Chondrocyte (in vitro differentiated cells): ENCODE results near the gene FAXDC2. TPM values are rescaled to one million over a fixed set of nuclear protein-coding genes. Genes with fewer than 3 reads are reported as not detected.

ENCODE experiments used
- DNase-seq: peaks from one replicate; pipeline ENCODE4 v3.0.0; 2021; ENCODE audit warnings: mixed read lengths, low spot score
- H3K27ac Mint-ChIP-seq: one replicate; pipeline ENCODE4 v1.8.0; 2021; ENCODE audit warnings: mild to moderate bottlenecking, moderate library complexity, mixed read lengths; ENCODE audit not compliant: unreplicated experiment
- H3K27me3 Mint-ChIP-seq: 2 replicates; pipeline ENCODE4 v1.8.0; 2021; ENCODE audit warnings: low read depth, mixed read lengths
- H3K36me3 Mint-ChIP-seq: 2 replicates; pipeline ENCODE4 v1.8.0; 2021; ENCODE audit warnings: low read depth, mixed read lengths
- H3K4me1 Mint-ChIP-seq: 2 replicates; pipeline ENCODE4 v1.8.0; 2021; ENCODE audit warnings: low read depth, mild to moderate bottlenecking, mixed read lengths
- H3K4me3 Mint-ChIP-seq: one replicate; pipeline ENCODE4 v1.8.0; 2021; ENCODE audit warnings: mild to moderate bottlenecking, moderate library complexity, mixed read lengths; ENCODE audit not compliant: unreplicated experiment
- H3K9me3 Mint-ChIP-seq: 2 replicates; pipeline ENCODE4 v1.8.0; 2021; ENCODE audit warnings: low read depth, mixed read lengths
- total RNA-seq: library from RNA; stranded (reverse); gene quantifications from 3 replicates; pipeline ENCODE4 v1.2.1, GENCODE V29; 2021
- TF ChIP-seq, protein P1 (sequence below): fragments of 200-600 bp; sonication (generic); IDR thresholded peaks from 2 replicates; pipeline ENCODE4 v1.5.0; 2021; ENCODE audit warnings: antibody characterized with exemption, mild to moderate bottlenecking, moderate library complexity

The FAXDC2 gene
- total RNA-seq, 1 donor from 2014 or later = 2.3 TPM

DNA sequence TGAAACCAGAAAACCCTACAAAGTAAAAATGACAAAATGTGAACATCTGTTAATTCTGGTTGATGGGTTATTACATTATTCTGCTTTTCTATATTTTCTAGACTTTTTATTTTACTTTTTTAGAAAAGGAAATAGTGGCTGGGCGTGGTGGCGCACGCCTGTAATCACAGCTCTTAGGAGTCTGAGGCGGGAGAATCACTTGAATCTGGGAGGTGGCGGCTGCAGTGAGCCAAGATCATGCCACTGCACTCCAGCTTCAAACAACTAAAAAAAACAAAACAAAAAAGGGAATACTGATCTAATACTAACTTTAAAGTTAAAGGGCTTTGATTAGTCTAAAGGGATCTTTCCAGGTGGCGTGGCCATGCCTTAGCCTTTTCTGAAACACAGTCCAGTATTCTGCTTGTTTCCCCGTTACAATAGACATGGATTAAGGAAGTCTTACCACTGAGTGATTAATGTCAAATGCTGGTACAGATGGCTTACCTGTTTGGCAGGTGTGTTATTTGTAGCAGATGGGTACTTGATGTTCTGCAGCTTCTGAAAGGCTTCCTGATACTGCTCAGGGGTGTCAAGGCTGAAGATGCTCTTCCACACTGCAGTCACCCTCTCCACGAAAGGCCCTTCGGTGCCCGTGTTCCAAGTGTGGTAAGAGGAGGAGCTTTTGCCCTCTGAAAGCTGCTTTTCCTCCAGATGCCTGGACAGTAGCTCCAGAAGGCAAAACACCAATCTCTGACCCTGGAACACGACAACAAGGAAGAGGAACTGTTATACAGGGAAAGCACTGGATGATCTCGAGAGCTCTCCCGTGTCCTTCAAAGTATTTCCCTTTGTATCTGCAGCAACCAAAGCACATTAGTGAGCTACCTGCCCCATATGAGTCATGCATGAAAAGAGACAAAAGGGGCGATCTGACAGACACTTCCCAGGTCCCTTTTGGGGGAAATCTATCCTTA lies 45.5 kb upstream of the FAXDC2 start:
- peaks cover 3% of the 10 kb centered on the region for H3K4me1 Mint-ChIP-seq
- TF ChIP-seq, protein P1, sequence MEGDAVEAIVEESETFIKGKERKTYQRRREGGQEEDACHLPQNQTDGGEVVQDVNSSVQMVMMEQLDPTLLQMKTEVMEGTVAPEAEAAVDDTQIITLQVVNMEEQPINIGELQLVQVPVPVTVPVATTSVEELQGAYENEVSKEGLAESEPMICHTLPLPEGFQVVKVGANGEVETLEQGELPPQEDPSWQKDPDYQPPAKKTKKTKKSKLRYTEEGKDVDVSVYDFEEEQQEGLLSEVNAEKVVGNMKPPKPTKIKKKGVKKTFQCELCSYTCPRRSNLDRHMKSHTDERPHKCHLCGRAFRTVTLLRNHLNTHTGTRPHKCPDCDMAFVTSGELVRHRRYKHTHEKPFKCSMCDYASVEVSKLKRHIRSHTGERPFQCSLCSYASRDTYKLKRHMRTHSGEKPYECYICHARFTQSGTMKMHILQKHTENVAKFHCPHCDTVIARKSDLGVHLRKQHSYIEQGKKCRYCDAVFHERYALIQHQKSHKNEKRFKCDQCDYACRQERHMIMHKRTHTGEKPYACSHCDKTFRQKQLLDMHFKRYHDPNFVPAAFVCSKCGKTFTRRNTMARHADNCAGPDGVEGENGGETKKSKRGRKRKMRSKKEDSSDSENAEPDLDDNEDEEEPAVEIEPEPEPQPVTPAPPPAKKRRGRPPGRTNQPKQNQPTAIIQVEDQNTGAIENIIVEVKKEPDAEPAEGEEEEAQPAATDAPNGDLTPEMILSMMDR = no peak
- no peak for DNase-seq
- H3K27ac Mint-ChIP-seq = no peak overlapping the region
- H3K36me3 Mint-ChIP-seq = peaks cover 47% of the 10 kb centered on the region
- H3K4me3 Mint-ChIP-seq = no peak overlapping the region
- H3K9me3 Mint-ChIP-seq = no peaks in the 10 kb centered on the region
- no peaks in the 10 kb centered on the region for H3K27me3 Mint-ChIP-seq

GRCh38 chr5:154893381-154893780 lies 43.0 kb upstream of the FAXDC2 start:
- Mint-ChIP-seq H3K27ac (no peak overlapping the region), H3K9me3 (no peaks in the 10 kb centered on the region), H3K4me3 (no peak overlapping the region), H3K27me3 (no peaks in the 10 kb centered on the region), H3K36me3 (peaks cover 45% of the 10 kb centered on the region), H3K4me1 (no peaks in the 10 kb centered on the region)
- TF ChIP-seq, protein P1 = no peak
- DNase-seq = no peak

DNA sequence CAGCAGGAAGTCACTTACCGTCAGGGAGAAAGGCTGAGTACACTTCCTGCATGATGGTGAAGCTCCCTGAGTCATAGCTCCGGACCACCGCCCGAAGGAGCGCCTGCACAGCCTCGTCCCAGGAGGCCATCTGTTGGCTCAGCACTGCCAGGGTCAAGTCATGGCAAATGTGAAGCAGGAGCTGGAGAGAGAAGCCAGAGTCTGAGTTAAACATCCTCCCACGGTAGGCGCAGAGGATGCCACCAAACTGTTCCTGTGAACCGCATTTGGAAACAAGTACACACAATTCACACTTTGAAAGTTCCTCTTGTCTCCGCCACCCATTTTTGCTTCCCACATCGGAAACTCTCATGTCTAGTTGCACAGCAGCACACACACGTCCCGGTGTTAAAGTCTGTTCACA lies 42.0 kb upstream of the FAXDC2 start:
- H3K9me3 Mint-ChIP-seq = no peaks in the 10 kb centered on the region
- DNase-seq = no peak
- no peak overlapping the region for H3K27ac Mint-ChIP-seq
- peaks cover 48% of the 10 kb centered on the region for H3K36me3 Mint-ChIP-seq
- H3K4me3 Mint-ChIP-seq = no peak overlapping the region
- TF ChIP-seq, protein P1 = no peak
- H3K27me3 Mint-ChIP-seq = no peaks in the 10 kb centered on the region
- no peaks in the 10 kb centered on the region for H3K4me1 Mint-ChIP-seq

DNA sequence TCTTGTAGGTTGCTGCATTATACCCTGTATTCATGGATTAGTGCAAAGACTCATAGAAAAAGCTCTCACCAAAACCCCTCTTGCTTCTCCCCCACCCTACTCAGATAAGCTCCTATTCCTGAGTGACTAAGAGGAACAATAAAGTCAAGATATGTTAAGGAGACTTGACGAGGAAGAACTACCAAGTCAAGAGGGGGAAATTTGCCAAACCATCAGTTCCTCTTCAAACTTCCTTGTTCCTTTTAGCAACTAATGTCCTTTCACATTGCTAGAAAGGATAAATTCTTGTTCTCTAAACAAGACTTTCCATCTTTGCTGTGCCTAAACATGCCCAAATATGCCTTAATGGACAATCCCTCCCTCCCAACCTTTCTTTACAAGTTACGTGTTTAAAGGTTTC lies 35.0 kb upstream of the FAXDC2 start:
- H3K27me3 Mint-ChIP-seq = no peaks in the 10 kb centered on the region
- H3K4me1 Mint-ChIP-seq = no peaks in the 10 kb centered on the region
- no peak for DNase-seq
- H3K27ac Mint-ChIP-seq = no peak overlapping the region
- H3K4me3 Mint-ChIP-seq = no peak overlapping the region
- H3K36me3 Mint-ChIP-seq = peaks cover 33% of the 10 kb centered on the region
- peaks cover 17% of the 10 kb centered on the region for H3K9me3 Mint-ChIP-seq
- TF ChIP-seq, protein P1 = no peak

GRCh38 chr5:154884424-154884823 lies 34.0 kb upstream of the FAXDC2 start:
- Mint-ChIP-seq H3K27ac (no peak overlapping the region), H3K4me1 (no peaks in the 10 kb centered on the region), H3K36me3 (peaks cover 31% of the 10 kb centered on the region), H3K27me3 (no peaks in the 10 kb centered on the region), H3K4me3 (no peak overlapping the region), H3K9me3 (peaks cover 20% of the 10 kb centered on the region)
- DNase-seq = no peak
- TF ChIP-seq, protein P1 = no peak
